AG04450 (cell line): ENCODE measurements around the gene CHST10. TPM values are rescaled to one million over a fixed set of nuclear protein-coding genes. Genes with fewer than 3 reads are reported as not detected.

Source experiments
- CTCF ChIA-PET: fragments of 300-600, 350-600 bp; formaldehyde crosslinking; extraction: SDS; loops from one replicate; lab custom pipeline; 2022; ENCODE audit warnings: antibody characterized with exemption, inconsistent platforms; lab: Charles Lee
- POLR2A ChIA-PET: fragments of 350-600 bp; formaldehyde crosslinking; extraction: SDS; loops from one replicate; lab custom pipeline; 2021; ENCODE audit warnings: antibody characterized with exemption, inconsistent platforms; lab: Yijun Ruan, JAX
- DNase-seq: peaks from one replicate; pipeline ENCODE4 v3.0.0-alpha.2; 2011; ENCODE audit warnings: low read depth, low spot score
- H3K27ac ChIP-seq: one replicate; pipeline ENCODE4 v1.5.1; 2012; ENCODE audit warnings: low read depth, low read length, control low read depth
- H3K27me3 ChIP-seq: one replicate; pipeline ENCODE4 v1.6.0; 2012; ENCODE audit warnings: low read length; ENCODE audit not compliant: control insufficient read depth, insufficient read depth
- H3K4me3 ChIP-seq: 2 replicates; pipeline ENCODE4 v1.5.1; 2011; ENCODE audit warnings: mild to moderate bottlenecking, low read depth, low read length, control low read depth
- H3K9me3 ChIP-seq: 2 replicates; pipeline ENCODE4 v1.5.1; 2012; ENCODE audit warnings: low read length; ENCODE audit not compliant: control insufficient read depth, insufficient read depth
- CTCF ChIP-seq: IDR thresholded peaks from 2 replicates; pipeline ENCODE4 v1.5.1; 2011; ENCODE audit warnings: low read depth, low read length, control low read depth, inconsistent platforms
- polyA plus RNA-seq: library from polyadenylated mRNA; depleted of rRNA; stranded (reverse); fragments of >200 nt; gene quantifications from 2 replicates; pipeline ENCODE4 v1.2.3, GENCODE V29; 2011

Gene CHST10
- polyA plus RNA-seq, 1 experiment, result 11.3 TPM

GRCh38 chr2:100427111-100427510 is 9.6 kb upstream of the CHST10 start:
- H3K9me3 ChIP-seq, result no peaks in the 10 kb centered on the region; the same call in 1 of the 2 replicates
- no peak for TF ChIP-seq CTCF
- DNase-seq, result no peak
- POLR2A ChIA-PET, result no interaction called here
- CTCF ChIA-PET, result interaction anchor here (1.0 kb wide), 1 partner anchor 28 kb away, joined by 5 read pairs; no protein-coding TSS in a partner anchor
- peaks cover 13% of the 10 kb centered on the region for H3K27me3 ChIP-seq
- H3K27ac ChIP-seq, result no peak overlapping the region
- H3K4me3 ChIP-seq, result no peak overlapping the region

- DNase-seq, result no peak
- no peak for TF ChIP-seq CTCF
- Histone ChIP-seq H3K4me3 (no peak overlapping the region), H3K27me3 (peaks cover 13% of the 10 kb centered on the region), H3K9me3 (no peaks in the 10 kb centered on the region; the same call in 1 of the 2 replicates), H3K27ac (no peak overlapping the region)
- ChIA-PET CTCF (interaction anchor here (2.2 kb wide), 1 partner anchor 163 kb away, joined by 12 read pairs; no protein-coding TSS in a partner anchor), POLR2A (no interaction called here)
Measured at GRCh38 chr2:100426384-100426720, 8.9 kb upstream of the CHST10 start.

GRCh38 chr2:100425573-100426383 is 8.3 kb upstream of the CHST10 start:
- no peak for TF ChIP-seq CTCF
- H3K27ac ChIP-seq, result no peak overlapping the region
- POLR2A ChIA-PET, result no interaction called here
- no peak for DNase-seq
- CTCF ChIA-PET, result interaction anchor here (2.2 kb wide), 1 partner anchor 163 kb away, joined by 12 read pairs; no protein-coding TSS in a partner anchor
- peaks cover 16% of the 10 kb centered on the region for H3K27me3 ChIP-seq
- H3K4me3 ChIP-seq, result no peak overlapping the region
- H3K9me3 ChIP-seq, result no peaks in the 10 kb centered on the region; the same call in 1 of the 2 replicates

GRCh38 chr2:100425107-100425506 is 7.6 kb upstream of the CHST10 start:
- no peak for TF ChIP-seq CTCF
- CTCF ChIA-PET, result interaction anchor here (0.6 to 2.2 kb wide), 2 partner anchors 159 to 162 kb away, joined by 4 to 12 read pairs; no protein-coding TSS in a partner anchor
- DNase-seq, result no peak

More at GRCh38 chr2:100425107-100425506, 7.6 kb upstream of the CHST10 start:
- Histone ChIP-seq H3K9me3 (no peaks in the 10 kb centered on the region; the same call in 1 of the 2 replicates), H3K4me3 (no peak overlapping the region), H3K27ac (no peak overlapping the region), H3K27me3 (peaks cover 14% of the 10 kb centered on the region)
- POLR2A ChIA-PET, result no interaction called here
